ENCODE data around the gene ADH5. TPM values are rescaled to one million over a fixed set of nuclear protein-coding genes. Genes with fewer than 3 reads are reported as not detected.

Gene ADH5
- total RNA-seq, 3 donors from 2014 or later (not counting 1 experiment from before 2014, with no cell fraction given) = 54.3 to 80.4 (median 62.5) TPM

DNA sequence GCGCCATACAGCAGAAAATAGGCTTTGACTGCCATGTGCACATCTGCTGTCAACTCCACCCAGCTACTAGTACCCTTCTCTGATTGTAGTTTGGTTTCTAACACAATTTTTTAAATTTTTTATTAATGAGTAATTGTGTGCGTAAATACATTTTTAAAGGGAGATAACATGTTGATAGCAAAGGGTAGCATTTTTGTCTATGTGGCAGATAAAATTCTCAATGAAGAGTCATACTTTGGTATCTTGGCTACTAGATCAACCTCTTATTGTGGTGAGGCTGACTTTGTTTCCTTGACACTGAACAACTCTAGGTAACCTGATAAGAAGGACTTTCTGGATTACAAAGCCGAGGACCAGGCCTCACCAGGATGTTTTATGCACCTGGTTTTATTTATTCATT is 46.0 kb upstream of the ADH5 start:
- no peaks in the 10 kb centered on the region for H3K9me3 ChIP-seq (ENCODE audit: control insufficient read depth, insufficient read depth, low read length)
- ATAC-seq (no peak), DNase-seq (no peak)
- WGBS (ENCODE audit: insufficient coverage) = 100% methylated on average over 2 of the region's 3 CpGs
- Mint-ChIP-seq H3K4me1 (no peaks in the 10 kb centered on the region), H3K27me3 (ENCODE audit: low read depth in 2 of 2) (no peaks in the 10 kb centered on the region), H3K9me3 (no peaks in the 10 kb centered on the region), H3K36me3 (no peaks in the 10 kb centered on the region), H3K4me3 (no peak overlapping the region), H3K27ac (no peak overlapping the region)
- no peaks in the 10 kb centered on the region for H3K4me1 ChIP-seq (ENCODE audit: control insufficient read depth, insufficient read depth, low read length)
- intact Hi-C loops (cut with micrococcal nuclease) = no loop called here
- H3K4me3 ChIP-seq (ENCODE audit: low read length) = no peak overlapping the region
- H3K27ac ChIP-seq (ENCODE audit: low read length) = no peak overlapping the region
- no peaks in the 10 kb centered on the region for H3K27me3 ChIP-seq (ENCODE audit: control insufficient read depth, insufficient read depth, low read length)
- no peaks in the 10 kb centered on the region for H3K36me3 ChIP-seq (ENCODE audit: control insufficient read depth, insufficient read depth, low read length)
- TF ChIP-seq, protein P1, sequence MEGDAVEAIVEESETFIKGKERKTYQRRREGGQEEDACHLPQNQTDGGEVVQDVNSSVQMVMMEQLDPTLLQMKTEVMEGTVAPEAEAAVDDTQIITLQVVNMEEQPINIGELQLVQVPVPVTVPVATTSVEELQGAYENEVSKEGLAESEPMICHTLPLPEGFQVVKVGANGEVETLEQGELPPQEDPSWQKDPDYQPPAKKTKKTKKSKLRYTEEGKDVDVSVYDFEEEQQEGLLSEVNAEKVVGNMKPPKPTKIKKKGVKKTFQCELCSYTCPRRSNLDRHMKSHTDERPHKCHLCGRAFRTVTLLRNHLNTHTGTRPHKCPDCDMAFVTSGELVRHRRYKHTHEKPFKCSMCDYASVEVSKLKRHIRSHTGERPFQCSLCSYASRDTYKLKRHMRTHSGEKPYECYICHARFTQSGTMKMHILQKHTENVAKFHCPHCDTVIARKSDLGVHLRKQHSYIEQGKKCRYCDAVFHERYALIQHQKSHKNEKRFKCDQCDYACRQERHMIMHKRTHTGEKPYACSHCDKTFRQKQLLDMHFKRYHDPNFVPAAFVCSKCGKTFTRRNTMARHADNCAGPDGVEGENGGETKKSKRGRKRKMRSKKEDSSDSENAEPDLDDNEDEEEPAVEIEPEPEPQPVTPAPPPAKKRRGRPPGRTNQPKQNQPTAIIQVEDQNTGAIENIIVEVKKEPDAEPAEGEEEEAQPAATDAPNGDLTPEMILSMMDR (IDR thresholded peaks at IDR 0.05) = no peak

GRCh38 chr4:99131378-99131777 is 42.8 kb upstream of the ADH5 start:
- Histone ChIP-seq H3K9me3 (ENCODE audit: control insufficient read depth, insufficient read depth, low read length) (no peaks in the 10 kb centered on the region), H3K4me1 (ENCODE audit: control insufficient read depth, insufficient read depth, low read length) (no peaks in the 10 kb centered on the region), H3K36me3 (ENCODE audit: control insufficient read depth, insufficient read depth, low read length) (no peaks in the 10 kb centered on the region), H3K27ac (ENCODE audit: low read length) (no peak overlapping the region), H3K4me3 (ENCODE audit: low read length) (no peak overlapping the region), H3K27me3 (ENCODE audit: control insufficient read depth, insufficient read depth, low read length) (no peaks in the 10 kb centered on the region)
- TF ChIP-seq, protein P1 (IDR thresholded peaks at IDR 0.05) = no peak
- H3K9me3 Mint-ChIP-seq = no peaks in the 10 kb centered on the region
- WGBS (ENCODE audit: insufficient coverage) = 54% methylated on average over 2 of the region's 2 CpGs
- intact Hi-C loops (cut with micrococcal nuclease) = no loop called here
- no peak overlapping the region for H3K4me3 Mint-ChIP-seq
- no peaks in the 10 kb centered on the region for H3K4me1 Mint-ChIP-seq
- no peaks in the 10 kb centered on the region for H3K27me3 Mint-ChIP-seq (ENCODE audit: low read depth in 2 of 2)
- no peaks in the 10 kb centered on the region for H3K36me3 Mint-ChIP-seq
- no peak for DNase-seq
- no peak overlapping the region for H3K27ac Mint-ChIP-seq
- no peak for ATAC-seq

DNA sequence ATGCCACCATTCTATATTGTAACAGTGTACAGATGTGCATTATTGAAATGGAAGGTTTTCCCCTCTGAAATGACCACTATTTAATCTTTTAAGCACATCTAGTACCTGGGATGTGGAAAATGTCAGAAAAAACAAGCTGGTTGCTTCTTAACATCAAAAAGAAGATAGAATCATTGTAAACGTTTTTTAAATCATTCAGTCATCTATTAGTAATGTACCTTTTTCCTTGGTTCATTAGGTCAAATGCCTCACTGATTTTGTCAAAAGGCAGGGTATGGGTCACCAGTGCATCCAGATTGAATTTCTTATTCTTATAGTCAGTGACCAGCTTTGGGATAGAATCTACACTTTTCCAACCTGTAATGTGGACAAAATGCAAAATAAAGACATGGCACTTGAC is 37.8 kb upstream of the ADH5 start:
- intact Hi-C loops (cut with micrococcal nuclease) = no loop called here
- H3K4me1 Mint-ChIP-seq = no peaks in the 10 kb centered on the region
- H3K27me3 ChIP-seq (ENCODE audit: control insufficient read depth, insufficient read depth, low read length) = no peaks in the 10 kb centered on the region
- no peak overlapping the region for H3K27ac Mint-ChIP-seq
- no peaks in the 10 kb centered on the region for H3K36me3 ChIP-seq (ENCODE audit: control insufficient read depth, insufficient read depth, low read length)
- H3K4me3 Mint-ChIP-seq = no peak overlapping the region
- H3K9me3 Mint-ChIP-seq = no peaks in the 10 kb centered on the region
- ATAC-seq (no peak), DNase-seq (no peak)
- WGBS (ENCODE audit: insufficient coverage) = 100% methylated on average over 1 of the region's 1 CpG
- H3K4me1 ChIP-seq (ENCODE audit: control insufficient read depth, insufficient read depth, low read length) = no peaks in the 10 kb centered on the region
- H3K36me3 Mint-ChIP-seq = no peaks in the 10 kb centered on the region
- H3K27me3 Mint-ChIP-seq (ENCODE audit: low read depth in 2 of 2) = no peaks in the 10 kb centered on the region
- no peak overlapping the region for H3K27ac ChIP-seq (ENCODE audit: low read length)
- TF ChIP-seq, protein P1 (IDR thresholded peaks at IDR 0.05) = no peak
- no peaks in the 10 kb centered on the region for H3K9me3 ChIP-seq (ENCODE audit: control insufficient read depth, insufficient read depth, low read length)
- no peak overlapping the region for H3K4me3 ChIP-seq (ENCODE audit: low read length)

DNA sequence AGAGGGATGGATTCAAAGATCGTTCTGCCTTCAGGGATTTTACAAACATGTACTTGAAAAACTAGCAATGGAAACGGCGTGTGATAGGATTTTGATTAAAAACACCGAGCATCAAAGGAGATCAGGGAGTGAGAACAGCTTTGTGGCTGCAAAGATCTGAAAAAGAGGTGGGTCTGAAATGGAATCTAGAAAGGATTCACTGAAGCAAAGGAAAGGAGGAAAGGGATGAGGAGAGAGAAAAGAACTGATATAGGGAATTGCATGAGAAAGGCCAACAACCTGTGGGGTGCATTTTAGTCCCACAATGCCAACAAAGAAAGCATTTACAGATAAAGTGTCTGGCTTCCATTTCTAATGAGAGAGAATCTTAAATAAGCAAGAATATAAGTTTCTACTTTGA is 32.4 kb upstream of the ADH5 start:
- no peak overlapping the region for H3K4me3 ChIP-seq (ENCODE audit: low read length)
- TF ChIP-seq, protein P1 (IDR thresholded peaks at IDR 0.05) = no peak
- no peaks in the 10 kb centered on the region for H3K9me3 ChIP-seq (ENCODE audit: control insufficient read depth, insufficient read depth, low read length)
- H3K27me3 ChIP-seq (ENCODE audit: control insufficient read depth, insufficient read depth, low read length) = no peaks in the 10 kb centered on the region
- no peak overlapping the region for H3K4me3 Mint-ChIP-seq
- 93% methylated on average over 4 of the region's 4 CpGs for WGBS (ENCODE audit: insufficient coverage)
- ATAC-seq (no peak), DNase-seq (no peak)
- H3K27ac ChIP-seq (ENCODE audit: low read length) = no peak overlapping the region
- no peaks in the 10 kb centered on the region for H3K4me1 ChIP-seq (ENCODE audit: control insufficient read depth, insufficient read depth, low read length)
- intact Hi-C loops (cut with micrococcal nuclease) = no loop called here
- no peaks in the 10 kb centered on the region for H3K9me3 Mint-ChIP-seq
- no peak overlapping the region for H3K27ac Mint-ChIP-seq
- no peaks in the 10 kb centered on the region for H3K36me3 ChIP-seq (ENCODE audit: control insufficient read depth, insufficient read depth, low read length)
- H3K4me1 Mint-ChIP-seq = no peaks in the 10 kb centered on the region
- H3K36me3 Mint-ChIP-seq = no peaks in the 10 kb centered on the region
- H3K27me3 Mint-ChIP-seq (ENCODE audit: low read depth in 2 of 2) = no peaks in the 10 kb centered on the region
